Natural killer cell (primary cell): ENCODE measurements around the gene GLI3. TPM values are rescaled to one million over a fixed set of nuclear protein-coding genes. Genes with fewer than 3 reads are reported as not detected.

Experiments used
- ATAC-seq, 3 donors: fragments of 150-1000 bp in 2 of 3; fragments of 200-7000 bp in 1 of 3; cut with Tn5 transposase; 1 replicate in 1 of 3; 2 replicates in 2 of 3; pipeline ENCODE4 v1.10.0; 2021; ENCODE audit warnings: mild to moderate bottlenecking in 2 of 3, moderate library complexity in 2 of 3
- DNase-seq, 2 donors: peaks; one replicate each; pipeline versions ENCODE4 v3.0.0 to v3.0.0-alpha.2; 2013 to 2021; ENCODE audit warnings: mixed read lengths in 1 of 2
- H3K27ac ChIP-seq: one replicate; pipeline ENCODE4 v1.5.1; 2013; ENCODE audit warnings: mild to moderate bottlenecking, low read length
- H3K27me3 ChIP-seq: one replicate; pipeline ENCODE4 v1.6.1; 2013; ENCODE audit warnings: low read length; ENCODE audit not compliant: control insufficient read depth, insufficient read depth
- H3K36me3 ChIP-seq: one replicate; pipeline ENCODE4 v1.6.1; 2013; ENCODE audit warnings: low read length; ENCODE audit not compliant: control insufficient read depth, insufficient read depth
- H3K4me1 ChIP-seq: one replicate; pipeline ENCODE4 v1.6.1; 2013; ENCODE audit warnings: low read length; ENCODE audit not compliant: control insufficient read depth, insufficient read depth
- H3K4me3 ChIP-seq: one replicate; pipeline ENCODE4 v1.5.1; 2013; ENCODE audit warnings: low read length
- H3K9me3 ChIP-seq: one replicate; pipeline ENCODE4 v1.6.1; 2013; ENCODE audit warnings: low read length; ENCODE audit not compliant: control insufficient read depth, insufficient read depth
- H3K27ac Mint-ChIP-seq, 2 donors: one replicate each; pipeline ENCODE4 v1.8.0; 2022; ENCODE audit warnings: mild to moderate bottlenecking in 2 of 2, mixed read lengths in 2 of 2, moderate library complexity in 1 of 2
- H3K27me3 Mint-ChIP-seq, 2 donors: one replicate each; pipeline ENCODE4 v1.8.0; 2022; ENCODE audit warnings: low read depth in 2 of 2, mixed read lengths in 2 of 2
- H3K36me3 Mint-ChIP-seq: one replicate; pipeline ENCODE4 v1.8.0; 2022; ENCODE audit warnings: mixed read lengths
- H3K4me1 Mint-ChIP-seq, 2 donors: one replicate each; pipeline ENCODE4 v1.8.0; 2022; ENCODE audit warnings: mixed read lengths in 2 of 2
- H3K4me3 Mint-ChIP-seq: one replicate; pipeline ENCODE4 v1.8.0; 2022; ENCODE audit warnings: mild to moderate bottlenecking, moderate library complexity, mixed read lengths
- H3K9me3 Mint-ChIP-seq, 2 donors: one replicate each; pipeline ENCODE4 v1.8.0; 2022; ENCODE audit warnings: mixed read lengths in 2 of 2
- CTCF ChIP-seq: fragments of 200-600 bp; IDR thresholded peaks from one replicate; pipeline ENCODE4 v1.8.0; 2022; ENCODE audit warnings: antibody characterized with exemption
- WGBS: methylation state at CpG from one replicate; pipeline ENCODE4 v1.1.7; 2013; ENCODE audit warnings: missing lambda C conversion rate; ENCODE audit not compliant: insufficient coverage; 5-methylcytosine and 5-hydroxymethylcytosine counted together
- intact Hi-C: fragments of 100-400 bp; cut with micrococcal nuclease; formaldehyde crosslinking; loops from one replicate; pipeline ENCODE4 v1.14.2; 2022
- total RNA-seq, 4 donors: library from RNA; stranded (reverse); fragments of 120-200 nt in 1 of 4; gene quantifications; one replicate each; pipeline versions ENCODE4 v1.2.3 to v1.2.4, GENCODE V29; 2013 to 2022

The GLI3 gene
- total RNA-seq, 3 donors from 2014 or later (not counting 1 experiment from before 2014, with no cell fraction given): 2.9 to 4.7 (median 3.1) TPM

GRCh38 chr7:42045961-42046360, 191.0 kb downstream of the GLI3 start:
- no peak for ATAC-seq
- Histone ChIP-seq H3K4me3 (no peak overlapping the region), H3K27ac (no peak overlapping the region), H3K27me3 (no peaks in the 10 kb centered on the region), H3K4me1 (no peaks in the 10 kb centered on the region), H3K9me3 (no peaks in the 10 kb centered on the region), H3K36me3 (no peaks in the 10 kb centered on the region)
- 80% methylated on average over 3 of the region's 4 CpGs for WGBS
- H3K4me1 Mint-ChIP-seq: peaks cover 0 to 5% of the 10 kb centered on the region in 2 donors
- intact Hi-C loops: no loop called here
- TF ChIP-seq CTCF: no peak
- H3K9me3 Mint-ChIP-seq: no peaks in the 10 kb centered on the region
- no peaks in the 10 kb centered on the region for H3K36me3 Mint-ChIP-seq
- H3K27me3 Mint-ChIP-seq: peaks cover 3 to 23% of the 10 kb centered on the region in 2 donors
- no peak for DNase-seq
- H3K27ac Mint-ChIP-seq: no peak overlapping the region
- no peak overlapping the region for H3K4me3 Mint-ChIP-seq

GRCh38 chr7:42039921-42040320, 197.1 kb downstream of the GLI3 start:
- DNase-seq (no peak), ATAC-seq (no peak)
- Mint-ChIP-seq H3K36me3 (no peaks in the 10 kb centered on the region), H3K4me3 (no peak overlapping the region), H3K27ac (no peak overlapping the region), H3K4me1 (no peaks in the 10 kb centered on the region), H3K27me3 (no peaks in the 10 kb centered on the region), H3K9me3 (no peaks in the 10 kb centered on the region)
- Histone ChIP-seq H3K27me3 (no peaks in the 10 kb centered on the region), H3K9me3 (no peaks in the 10 kb centered on the region), H3K27ac (no peak overlapping the region), H3K36me3 (no peaks in the 10 kb centered on the region), H3K4me1 (no peaks in the 10 kb centered on the region), H3K4me3 (no peak overlapping the region)
- WGBS: 88% methylated on average over 7 of the region's 8 CpGs
- intact Hi-C loops: no loop called here
- no peak for TF ChIP-seq CTCF

GRCh38 chr7:42035210-42035609, 201.8 kb downstream of the GLI3 start:
- intact Hi-C loops: no loop called here
- Histone ChIP-seq H3K4me3 (no peak overlapping the region), H3K27me3 (no peaks in the 10 kb centered on the region), H3K36me3 (no peaks in the 10 kb centered on the region), H3K27ac (no peak overlapping the region), H3K9me3 (no peaks in the 10 kb centered on the region), H3K4me1 (no peaks in the 10 kb centered on the region)
- no peaks in the 10 kb centered on the region for H3K9me3 Mint-ChIP-seq
- WGBS: 78% methylated on average over 2 of the region's 3 CpGs
- TF ChIP-seq CTCF: no peak
- H3K4me1 Mint-ChIP-seq: no peaks in the 10 kb centered on the region
- no peaks in the 10 kb centered on the region for H3K36me3 Mint-ChIP-seq
- H3K4me3 Mint-ChIP-seq: no peak overlapping the region
- no peak for ATAC-seq
- no peak overlapping the region for H3K27ac Mint-ChIP-seq
- DNase-seq: no peak
- no peaks in the 10 kb centered on the region for H3K27me3 Mint-ChIP-seq

- Histone ChIP-seq H3K4me1 (no peaks in the 10 kb centered on the region), H3K4me3 (no peak overlapping the region), H3K27ac (no peak overlapping the region), H3K36me3 (no peaks in the 10 kb centered on the region), H3K9me3 (no peaks in the 10 kb centered on the region), H3K27me3 (no peaks in the 10 kb centered on the region)
- H3K36me3 Mint-ChIP-seq: no peaks in the 10 kb centered on the region
- H3K4me3 Mint-ChIP-seq: no peak overlapping the region
- TF ChIP-seq CTCF: no peak
- H3K27ac Mint-ChIP-seq: no peak overlapping the region
- ATAC-seq: no peak
- no peaks in the 10 kb centered on the region for H3K4me1 Mint-ChIP-seq
- no peaks in the 10 kb centered on the region for H3K27me3 Mint-ChIP-seq
- DNase-seq: no peak
- H3K9me3 Mint-ChIP-seq: no peaks in the 10 kb centered on the region
- intact Hi-C loops: no loop called here
Observed at GRCh38 chr7:42033480-42033879, 203.5 kb downstream of the GLI3 start.
